WERI-Rb-1 (cell line): ENCODE data around the gene WDCP.
"Not testable (repeated sequence)": the region's sequence is repeated elsewhere in the genome, so short reads cannot be mapped to it uniquely, and the experiment has no call there.

Experiments used
- DNase-seq: peaks from one replicate; pipeline ENCODE4 v3.0.0-alpha.2; 2020
- H3K27ac ChIP-seq: fragments of 250-450 bp; sonication (Bioruptor Pico); 2 replicates; pipeline ENCODE4 v1.5.1; 2020; ENCODE audit warnings: mild to moderate bottlenecking, moderate library complexity
- H3K27me3 ChIP-seq: fragments of 250-450 bp; sonication (Bioruptor Pico); 2 replicates; pipeline ENCODE4 v1.5.1; 2021; ENCODE audit warnings: mild to moderate bottlenecking, low read depth, moderate library complexity; ENCODE audit not compliant: insufficient read depth, severe bottlenecking
- H3K36me3 ChIP-seq: fragments of 250-450 bp; sonication (Bioruptor Pico); 2 replicates; pipeline ENCODE4 v1.5.1; 2020; ENCODE audit warnings: mild to moderate bottlenecking, moderate library complexity
- H3K4me3 ChIP-seq: 2 replicates; pipeline ENCODE4 v1.5.1; 2011; ENCODE audit warnings: low read depth, mild to moderate bottlenecking, control low read depth, low read length
- H3K9me3 ChIP-seq: fragments of 250-450 bp; sonication (Bioruptor Pico); 2 replicates; pipeline ENCODE4 v1.5.1; 2021; ENCODE audit warnings: mild to moderate bottlenecking, moderate library complexity; ENCODE audit not compliant: severe bottlenecking
- TF ChIP-seq, protein P1 (sequence below): IDR thresholded peaks from 2 replicates; pipeline ENCODE4 v1.5.1; 2011; ENCODE audit warnings: low read depth, mild to moderate bottlenecking, control low read depth, inconsistent platforms, low read length

Gene WDCP

DNA sequence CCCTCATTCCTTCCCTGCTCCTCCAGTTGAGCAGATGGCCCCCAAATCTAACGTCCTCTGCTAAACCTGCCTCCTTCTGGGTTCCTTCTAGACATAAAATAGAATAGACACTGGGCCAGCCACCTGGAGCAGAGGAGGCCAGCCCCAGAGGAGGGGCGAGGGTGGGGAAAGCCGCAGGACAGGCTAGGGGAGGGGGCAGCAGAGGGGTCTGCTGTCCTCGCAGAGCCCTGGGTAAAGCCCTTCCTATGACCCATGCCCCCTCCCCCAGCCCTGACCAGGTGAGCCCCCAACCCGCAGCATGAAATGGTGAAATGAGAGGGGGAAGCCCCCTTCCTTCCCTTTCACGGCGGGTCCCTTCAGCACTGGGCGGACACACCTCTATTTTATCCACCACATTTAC lies 29.5 kb downstream of the WDCP start:
- no peak overlapping the region for H3K27ac ChIP-seq
- TF ChIP-seq, protein P1, sequence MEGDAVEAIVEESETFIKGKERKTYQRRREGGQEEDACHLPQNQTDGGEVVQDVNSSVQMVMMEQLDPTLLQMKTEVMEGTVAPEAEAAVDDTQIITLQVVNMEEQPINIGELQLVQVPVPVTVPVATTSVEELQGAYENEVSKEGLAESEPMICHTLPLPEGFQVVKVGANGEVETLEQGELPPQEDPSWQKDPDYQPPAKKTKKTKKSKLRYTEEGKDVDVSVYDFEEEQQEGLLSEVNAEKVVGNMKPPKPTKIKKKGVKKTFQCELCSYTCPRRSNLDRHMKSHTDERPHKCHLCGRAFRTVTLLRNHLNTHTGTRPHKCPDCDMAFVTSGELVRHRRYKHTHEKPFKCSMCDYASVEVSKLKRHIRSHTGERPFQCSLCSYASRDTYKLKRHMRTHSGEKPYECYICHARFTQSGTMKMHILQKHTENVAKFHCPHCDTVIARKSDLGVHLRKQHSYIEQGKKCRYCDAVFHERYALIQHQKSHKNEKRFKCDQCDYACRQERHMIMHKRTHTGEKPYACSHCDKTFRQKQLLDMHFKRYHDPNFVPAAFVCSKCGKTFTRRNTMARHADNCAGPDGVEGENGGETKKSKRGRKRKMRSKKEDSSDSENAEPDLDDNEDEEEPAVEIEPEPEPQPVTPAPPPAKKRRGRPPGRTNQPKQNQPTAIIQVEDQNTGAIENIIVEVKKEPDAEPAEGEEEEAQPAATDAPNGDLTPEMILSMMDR, result no peak
- H3K9me3 ChIP-seq, result no peaks in the 10 kb centered on the region
- no peak for DNase-seq
- no peak overlapping the region for H3K4me3 ChIP-seq
- H3K27me3 ChIP-seq, result no peaks in the 10 kb centered on the region
- H3K36me3 ChIP-seq, result peaks cover 7% of the 10 kb centered on the region

DNA sequence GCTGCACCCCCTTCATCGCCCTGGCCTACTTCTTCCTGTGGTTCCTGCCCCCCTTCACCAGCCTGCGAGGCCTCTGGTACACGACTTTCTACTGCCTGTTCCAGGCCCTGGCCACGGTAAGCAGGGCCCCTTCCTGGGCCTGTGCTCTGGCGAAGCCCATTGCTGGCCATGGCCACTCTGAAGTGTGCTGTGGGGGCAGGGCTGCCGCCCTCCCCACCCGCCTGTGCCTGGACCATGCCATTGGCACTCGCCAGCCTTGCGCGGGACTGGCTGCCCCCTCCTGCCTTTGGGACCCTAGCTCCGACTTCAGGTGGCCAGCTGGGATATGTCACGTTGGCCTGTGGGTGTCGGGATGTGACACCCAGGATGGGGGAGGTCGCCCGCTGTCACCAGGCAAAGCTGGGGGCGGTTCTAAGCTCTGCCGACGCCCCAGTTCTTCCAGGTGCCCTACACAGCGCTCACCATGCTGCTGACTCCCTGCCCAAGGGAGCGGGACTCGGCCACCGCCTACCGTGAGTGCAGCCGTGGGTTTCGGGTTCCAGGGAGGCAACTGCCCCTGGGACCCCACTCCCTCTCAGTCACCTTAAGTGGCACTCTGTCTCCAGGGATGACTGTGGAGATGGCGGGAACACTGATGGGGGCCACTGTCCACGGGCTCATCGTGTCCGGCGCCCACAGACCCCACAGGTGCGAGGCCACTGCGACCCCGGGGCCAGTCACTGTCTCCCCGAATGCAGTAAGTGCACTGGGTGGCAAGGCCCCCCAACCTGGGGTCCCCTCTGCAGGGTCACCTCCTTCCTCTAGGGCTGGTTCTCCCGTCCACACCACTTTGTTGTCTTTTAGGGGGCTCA lies 30.1 kb downstream of the WDCP start:
- H3K27ac ChIP-seq, result no peak overlapping the region
- TF ChIP-seq, protein P1, result no peak
- H3K4me3 ChIP-seq, result no peak overlapping the region
- H3K36me3 ChIP-seq, result peaks cover 1% of the 10 kb centered on the region; the same call in 1 of the 2 replicates
- no peaks in the 10 kb centered on the region for H3K27me3 ChIP-seq
- no peaks in the 10 kb centered on the region for H3K9me3 ChIP-seq
- no peak for DNase-seq

DNA sequence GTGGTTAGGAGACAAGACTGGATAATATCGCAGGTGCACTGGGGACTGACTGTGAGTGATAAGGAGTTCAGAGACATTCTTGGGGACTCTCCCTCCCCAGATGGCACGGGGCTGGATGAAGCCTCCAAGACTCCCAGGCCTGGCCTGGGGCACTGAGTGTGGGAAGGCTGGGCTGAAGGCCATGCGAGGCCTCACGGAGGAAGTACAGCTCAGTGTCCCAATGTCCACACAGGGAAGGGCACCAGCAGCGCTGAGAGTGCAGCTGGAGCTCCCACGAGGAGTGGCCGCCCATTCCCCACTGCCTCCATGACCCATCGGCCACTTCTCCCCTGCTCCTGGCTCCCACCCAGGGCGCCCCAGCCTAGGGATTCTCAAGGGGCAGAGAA lies 30.8 kb downstream of the WDCP start:
- Histone ChIP-seq H3K4me3 (no peak overlapping the region), H3K27me3 (no peaks in the 10 kb centered on the region), H3K27ac (no peak overlapping the region), H3K9me3 (no peaks in the 10 kb centered on the region), H3K36me3 (no peaks in the 10 kb centered on the region)
- TF ChIP-seq, protein P1, result no peak
- DNase-seq, result no peak

DNA sequence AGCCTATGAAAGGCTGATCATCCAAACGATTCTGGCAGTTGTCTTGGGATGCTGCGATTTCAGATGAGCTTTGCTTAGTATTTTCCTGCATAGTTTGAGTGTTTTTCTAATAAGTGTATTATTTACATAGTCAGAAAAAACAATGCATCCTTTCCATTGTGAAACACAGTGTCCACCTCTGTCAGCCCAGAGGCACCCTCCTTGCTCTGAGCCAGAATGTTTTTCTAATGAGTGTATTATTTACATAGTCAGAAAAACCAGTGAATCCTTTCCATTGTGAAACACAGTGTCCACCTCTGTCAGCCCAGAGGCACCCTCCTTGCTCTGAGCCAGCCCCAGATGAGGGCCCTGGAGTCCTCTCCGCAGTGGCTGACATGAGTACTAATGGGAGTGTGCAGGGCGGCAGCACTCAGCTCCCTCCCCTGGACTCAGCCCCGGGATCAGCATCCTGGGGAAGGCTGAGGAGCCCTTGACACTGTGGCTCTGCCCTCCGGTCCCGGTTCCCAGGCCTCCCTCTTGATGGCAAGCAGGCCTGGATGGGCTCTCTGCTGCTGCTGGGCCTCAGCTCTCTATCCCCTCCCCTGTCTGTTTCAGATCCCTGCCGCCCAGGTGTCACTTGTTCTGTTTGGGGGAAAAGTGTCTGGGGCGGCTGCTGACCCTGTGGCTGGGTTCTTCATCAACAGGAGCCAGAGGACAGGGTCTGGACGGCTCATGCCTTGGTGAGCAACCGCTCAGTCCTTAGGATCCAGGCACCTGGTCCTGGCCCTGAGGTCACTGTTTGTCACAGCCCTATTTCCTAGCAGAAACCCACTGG lies 31.4 kb downstream of the WDCP start:
- TF ChIP-seq, protein P1, result no peak
- no peak overlapping the region for H3K27ac ChIP-seq
- DNase-seq, result no peak
- no peak overlapping the region for H3K4me3 ChIP-seq
- no peaks in the 10 kb centered on the region for H3K36me3 ChIP-seq
- H3K9me3 ChIP-seq, result no peaks in the 10 kb centered on the region
- H3K27me3 ChIP-seq, result no peaks in the 10 kb centered on the region

DNA sequence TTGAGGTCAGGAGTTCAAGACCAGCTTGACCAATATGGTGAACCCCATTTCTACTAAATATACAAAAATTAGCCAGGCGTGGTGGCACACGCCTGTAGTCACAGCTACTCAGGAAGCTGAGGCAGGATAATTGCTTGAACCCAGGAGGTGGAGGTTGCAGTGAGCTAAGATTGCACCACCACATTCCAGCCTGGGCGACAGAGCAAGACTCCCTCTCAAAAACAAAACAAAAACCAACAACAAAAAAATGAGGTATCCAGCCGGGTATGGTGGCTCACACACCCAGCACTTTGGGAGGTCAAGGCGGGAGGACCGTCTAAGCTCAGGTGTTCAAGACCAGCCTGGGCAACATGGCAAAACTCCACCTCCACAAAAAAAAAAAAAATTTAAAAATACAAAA lies 32.3 kb downstream of the WDCP start:
- not testable (repeated sequence) for H3K36me3 ChIP-seq, H3K27ac ChIP-seq

DNA sequence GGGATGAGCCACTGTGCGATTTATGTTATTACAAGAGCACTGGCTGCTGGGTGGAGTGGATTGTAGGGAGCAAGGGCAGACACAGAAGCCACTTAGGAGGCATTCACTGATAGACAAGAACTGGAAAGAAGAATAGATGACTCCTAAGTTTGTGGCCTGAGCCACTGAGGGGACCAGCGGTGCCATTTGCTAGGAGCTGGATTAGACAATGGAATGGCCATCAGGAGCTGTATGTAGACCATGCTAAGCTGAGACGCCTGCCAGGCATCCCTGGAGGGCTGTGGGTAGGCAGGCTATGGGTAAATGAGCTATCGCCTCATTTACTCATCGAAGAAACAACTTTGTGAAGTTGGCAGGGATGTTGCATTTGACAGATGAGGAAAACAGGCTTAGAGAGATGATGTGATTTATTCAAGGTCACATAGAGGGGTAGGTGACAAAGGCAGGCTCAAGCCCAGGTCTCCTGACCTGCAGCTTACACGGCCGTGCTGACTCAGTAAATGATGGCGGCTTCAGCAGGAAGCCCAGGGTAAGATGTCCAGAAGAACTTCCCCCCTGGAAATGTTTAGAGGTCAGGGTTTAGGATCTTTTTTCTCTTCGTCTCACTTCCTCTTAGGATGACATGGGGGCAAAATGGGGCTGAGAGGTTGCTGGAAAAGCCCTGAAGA lies 34.5 kb downstream of the WDCP start:
- DNase-seq, result no peak
- H3K27ac ChIP-seq, result no peak overlapping the region
- H3K36me3 ChIP-seq, result no peaks in the 10 kb centered on the region
- H3K4me3 ChIP-seq, result no peak overlapping the region
- H3K27me3 ChIP-seq, result no peaks in the 10 kb centered on the region
- TF ChIP-seq, protein P1, result no peak
- no peaks in the 10 kb centered on the region for H3K9me3 ChIP-seq

More for the DNA sequence above, 32.3 kb downstream of the WDCP start:
- not testable (repeated sequence) for DNase-seq, H3K9me3 ChIP-seq, H3K4me3 ChIP-seq, H3K27me3 ChIP-seq
